Measurements from ENCODE around the gene RTCA. TPM values are rescaled to one million over a fixed set of nuclear protein-coding genes. Genes with fewer than 3 reads are reported as not detected.

RTCA gene
- polyA plus RNA-seq, 2 of the 4 experiments (the other 2 are of a cell fraction), result 23.8 to 39.5 TPM

DNA sequence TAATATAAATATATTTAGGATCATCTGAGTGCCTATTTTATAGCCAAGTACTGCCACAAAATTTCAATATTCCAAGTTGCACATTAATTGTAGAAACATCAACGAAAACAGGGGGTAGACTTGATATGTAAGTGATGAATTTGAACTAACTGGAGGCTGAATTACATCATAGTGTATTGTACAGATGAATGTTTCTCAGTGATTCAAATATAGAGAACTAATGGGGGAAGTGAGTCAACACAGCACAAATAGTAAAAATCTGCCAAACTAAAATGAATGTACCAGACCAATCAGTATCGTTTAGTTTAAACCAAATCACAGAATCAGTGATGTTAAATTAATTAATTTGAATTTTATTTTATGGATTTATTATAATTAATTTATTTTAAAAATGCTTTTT lies 42.8 kb downstream of the RTCA start:
- H3K9me3 ChIP-seq, result no peaks in the 10 kb centered on the region; the same call in 2 of the 3 replicates
- ChIA-PET CTCF (no interaction called here), POLR2A (no interaction called here)
- no peak for ATAC-seq
- no peak overlapping the region for H3K4me2 ChIP-seq
- 21% methylated on average over 2 of the region's 2 CpGs for WGBS (ENCODE audit: missing lambda C conversion rate)
- DNase-seq (ENCODE audit: low read depth in 1 of 2, low spot score in 1 of 2), result no peak
- no peak overlapping the region for H3K27ac ChIP-seq
- TF ChIP-seq NFE2L2 (conservative IDR thresholded peaks at IDR 0.05; ENCODE audit: low read length) (no peak), FOSB (CRISPR knock-in tag; IDR thresholded peaks at IDR 0.05) (no peak)
- H3K4me1 ChIP-seq, result no peaks in the 10 kb centered on the region
- FAIRE-seq, result no peak
- no peak overlapping the region for H3K4me3 ChIP-seq

DNA sequence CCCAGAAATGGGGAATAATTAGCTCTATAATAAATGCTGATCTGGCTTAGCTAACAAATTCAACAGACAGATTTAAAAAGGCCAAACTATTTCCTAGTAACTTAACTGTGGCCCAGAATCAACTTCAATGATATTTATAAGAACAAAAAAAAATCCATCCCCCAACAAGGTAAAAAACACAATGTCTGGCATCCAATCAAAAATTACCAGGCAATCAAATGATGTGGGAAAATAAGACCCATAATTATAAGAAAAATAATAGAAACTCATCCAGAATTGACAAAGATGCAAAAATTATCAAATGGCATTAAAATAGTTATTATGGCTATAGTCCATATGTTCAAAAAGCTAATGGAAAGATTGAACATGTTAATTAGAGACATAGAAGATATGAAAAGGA lies 43.8 kb downstream of the RTCA start:
- no peak overlapping the region for H3K4me2 ChIP-seq
- FAIRE-seq (no peak), ATAC-seq (no peak), DNase-seq (ENCODE audit: low read depth in 1 of 2, low spot score in 1 of 2) (no peak)
- no peaks in the 10 kb centered on the region for H3K4me1 ChIP-seq
- no peaks in the 10 kb centered on the region; the same call in 2 of the 3 replicates for H3K9me3 ChIP-seq
- H3K4me3 ChIP-seq, result no peak overlapping the region
- TF ChIP-seq FOXS1 (CRISPR knock-in tag; IDR thresholded peaks at IDR 0.05) (no peak), RARB (CRISPR knock-in tag; IDR thresholded peaks at IDR 0.05) (no peak), ZFP36 (IDR thresholded peaks at IDR 0.05; ENCODE audit: borderline replicate concordance, partially characterized antibody) (no peak), TFCP2L1 (CRISPR knock-in tag; IDR thresholded peaks at IDR 0.05) (no peak), POLR2A (IDR thresholded peaks at IDR 0.05; ENCODE audit: low read length) (no peak), POLR2AphosphoS2 (conservative IDR thresholded peaks at IDR 0.05; ENCODE audit: low read length) (no peak), NPAS2 (CRISPR knock-in tag; IDR thresholded peaks at IDR 0.05; ENCODE audit: borderline replicate concordance) (no peak)
- TF ChIP-seq, protein P1, sequence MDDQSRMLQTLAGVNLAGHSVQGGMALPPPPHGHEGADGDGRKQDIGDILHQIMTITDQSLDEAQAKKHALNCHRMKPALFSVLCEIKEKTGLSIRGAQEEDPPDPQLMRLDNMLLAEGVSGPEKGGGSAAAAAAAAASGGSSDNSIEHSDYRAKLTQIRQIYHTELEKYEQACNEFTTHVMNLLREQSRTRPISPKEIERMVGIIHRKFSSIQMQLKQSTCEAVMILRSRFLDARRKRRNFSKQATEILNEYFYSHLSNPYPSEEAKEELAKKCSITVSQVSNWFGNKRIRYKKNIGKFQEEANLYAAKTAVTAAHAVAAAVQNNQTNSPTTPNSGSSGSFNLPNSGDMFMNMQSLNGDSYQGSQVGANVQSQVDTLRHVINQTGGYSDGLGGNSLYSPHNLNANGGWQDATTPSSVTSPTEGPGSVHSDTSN (IDR thresholded peaks at IDR 0.05), result no peak
- TF ChIP-seq, protein P2, sequence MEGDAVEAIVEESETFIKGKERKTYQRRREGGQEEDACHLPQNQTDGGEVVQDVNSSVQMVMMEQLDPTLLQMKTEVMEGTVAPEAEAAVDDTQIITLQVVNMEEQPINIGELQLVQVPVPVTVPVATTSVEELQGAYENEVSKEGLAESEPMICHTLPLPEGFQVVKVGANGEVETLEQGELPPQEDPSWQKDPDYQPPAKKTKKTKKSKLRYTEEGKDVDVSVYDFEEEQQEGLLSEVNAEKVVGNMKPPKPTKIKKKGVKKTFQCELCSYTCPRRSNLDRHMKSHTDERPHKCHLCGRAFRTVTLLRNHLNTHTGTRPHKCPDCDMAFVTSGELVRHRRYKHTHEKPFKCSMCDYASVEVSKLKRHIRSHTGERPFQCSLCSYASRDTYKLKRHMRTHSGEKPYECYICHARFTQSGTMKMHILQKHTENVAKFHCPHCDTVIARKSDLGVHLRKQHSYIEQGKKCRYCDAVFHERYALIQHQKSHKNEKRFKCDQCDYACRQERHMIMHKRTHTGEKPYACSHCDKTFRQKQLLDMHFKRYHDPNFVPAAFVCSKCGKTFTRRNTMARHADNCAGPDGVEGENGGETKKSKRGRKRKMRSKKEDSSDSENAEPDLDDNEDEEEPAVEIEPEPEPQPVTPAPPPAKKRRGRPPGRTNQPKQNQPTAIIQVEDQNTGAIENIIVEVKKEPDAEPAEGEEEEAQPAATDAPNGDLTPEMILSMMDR (IDR thresholded peaks at IDR 0.05), result no peak
- TF ChIP-seq, protein P3, sequence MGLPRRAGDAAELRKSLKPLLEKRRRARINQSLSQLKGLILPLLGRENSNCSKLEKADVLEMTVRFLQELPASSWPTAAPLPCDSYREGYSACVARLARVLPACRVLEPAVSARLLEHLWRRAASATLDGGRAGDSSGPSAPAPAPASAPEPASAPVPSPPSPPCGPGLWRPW (IDR thresholded peaks at IDR 0.05), result no peak
- ChIA-PET CTCF (no interaction called here), POLR2A (no interaction called here)
- no peak overlapping the region for H3K27ac ChIP-seq

- TF ChIP-seq FOSL2 (IDR thresholded peaks at IDR 0.05) (no peak), FOSL2 (CRISPR knock-in tag; IDR thresholded peaks at IDR 0.05) (no peak), POLR2AphosphoS2 (conservative IDR thresholded peaks at IDR 0.05; ENCODE audit: low read length) (no peak), NFE2L2 (conservative IDR thresholded peaks at IDR 0.05; ENCODE audit: low read length) (no peak), RFX5 (IDR thresholded peaks at IDR 0.05) (no peak), BCL3 (IDR thresholded peaks at IDR 0.05) (no peak), CHD4 (IDR thresholded peaks at IDR 0.05; ENCODE audit: borderline replicate concordance) (no peak)
- TF ChIP-seq, protein P3 (IDR thresholded peaks at IDR 0.05), result no peak
- Histone ChIP-seq H3K9me3 (peaks cover 2% of the 10 kb centered on the region; the same call in 1 of the 3 replicates), H3K4me1 (no peaks in the 10 kb centered on the region), H3K4me2 (no peak overlapping the region), H3K27ac (no peak overlapping the region), H3K4me3 (no peak overlapping the region)
- ATAC-seq, result no peak
- DNase-seq (ENCODE audit: low read depth in 1 of 2, low spot score in 1 of 2), result no peak
- 52% methylated on average over 4 of the region's 4 CpGs for WGBS (ENCODE audit: missing lambda C conversion rate)
- POLR2A ChIA-PET, result no interaction called here
- no peak for FAIRE-seq
- CTCF ChIA-PET, result no interaction called here
Observed at GRCh38 chr1:100313382-100313781, 47.4 kb downstream of the RTCA start.

DNA sequence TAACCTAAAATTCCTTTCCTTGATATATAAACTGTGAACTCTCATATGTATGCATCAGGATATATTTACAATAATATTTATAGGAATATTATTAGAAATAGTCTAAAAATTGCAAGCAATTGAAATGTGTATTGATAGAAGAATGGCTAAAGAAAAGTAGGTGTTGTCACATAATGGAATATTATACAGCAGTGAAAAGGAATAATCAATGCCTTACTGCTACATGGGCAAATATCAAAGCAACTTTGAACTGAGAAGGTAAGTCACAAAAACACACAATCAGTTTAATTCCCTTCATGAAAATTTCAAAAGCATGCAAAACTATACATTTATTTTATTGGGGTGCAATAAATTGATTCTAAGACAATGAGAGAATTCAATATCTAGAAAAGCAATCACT lies 50.6 kb downstream of the RTCA start:
- FAIRE-seq (no peak), DNase-seq (ENCODE audit: low read depth in 1 of 2, low spot score in 1 of 2) (no peak), ATAC-seq (no peak)
- Histone ChIP-seq H3K4me3 (no peak overlapping the region), H3K27ac (no peak overlapping the region), H3K4me1 (no peaks in the 10 kb centered on the region), H3K9me3 (0 out of 3 replicates have a peak, but pooled peaks cover 2% of the 10 kb centered on the region), H3K4me2 (no peak overlapping the region)
- ChIA-PET POLR2A (no interaction called here), CTCF (no interaction called here)
- TF ChIP-seq JUN (IDR thresholded peaks at IDR 0.05) (no peak), FOSL2 (IDR thresholded peaks at IDR 0.05) (no peak), FOSL2 (CRISPR knock-in tag; IDR thresholded peaks at IDR 0.05) (no peak), EHF (CRISPR knock-in tag; IDR thresholded peaks at IDR 0.05) (no peak), EHMT2 (IDR thresholded peaks at IDR 0.05; ENCODE audit: low read depth) (no peak), RAD21 (conservative IDR thresholded peaks at IDR 0.05 in 1 of 2, IDR thresholded peaks at IDR 0.05 in 1 of 2) (no peak), KDM5A (IDR thresholded peaks at IDR 0.05) (no peak), FOXS1 (CRISPR knock-in tag; IDR thresholded peaks at IDR 0.05) (no peak), ELK1 (IDR thresholded peaks at IDR 0.05; ENCODE audit: low read depth, low read length) (no peak), NPAS2 (CRISPR knock-in tag; IDR thresholded peaks at IDR 0.05; ENCODE audit: borderline replicate concordance) (no peak), ZC3H11A (IDR thresholded peaks at IDR 0.05) (no peak), BHLHE40 (IDR thresholded peaks at IDR 0.05; ENCODE audit: low read depth, low read length) (no peak), HOXB13 (CRISPR knock-in tag; IDR thresholded peaks at IDR 0.05; ENCODE audit: low read depth) (no peak), POLR2A (IDR thresholded peaks at IDR 0.05; ENCODE audit: low read length) (no peak)
- TF ChIP-seq, protein P3 (IDR thresholded peaks at IDR 0.05), result no peak

All from A549 (cell line).